Stimulated activated CD4-positive, alpha-beta T cell treated with anti-CD3 and anti-CD28 coated beads, TNF-alpha, amount 100 ng/mL, for 24 hours (primary cell): ENCODE data around the gene PITPNM1.

Experiments used
- DNase-seq, 3 experiments: peaks; one replicate each; pipeline ENCODE4 v3.0.0-alpha.2; 2020; ENCODE audit warnings: low read depth in 3 of 3

PITPNM1 gene

GRCh38 chr11:67503119-67504004, 1.8 kb downstream of the PITPNM1 start:
- no peak for DNase-seq

DNA sequence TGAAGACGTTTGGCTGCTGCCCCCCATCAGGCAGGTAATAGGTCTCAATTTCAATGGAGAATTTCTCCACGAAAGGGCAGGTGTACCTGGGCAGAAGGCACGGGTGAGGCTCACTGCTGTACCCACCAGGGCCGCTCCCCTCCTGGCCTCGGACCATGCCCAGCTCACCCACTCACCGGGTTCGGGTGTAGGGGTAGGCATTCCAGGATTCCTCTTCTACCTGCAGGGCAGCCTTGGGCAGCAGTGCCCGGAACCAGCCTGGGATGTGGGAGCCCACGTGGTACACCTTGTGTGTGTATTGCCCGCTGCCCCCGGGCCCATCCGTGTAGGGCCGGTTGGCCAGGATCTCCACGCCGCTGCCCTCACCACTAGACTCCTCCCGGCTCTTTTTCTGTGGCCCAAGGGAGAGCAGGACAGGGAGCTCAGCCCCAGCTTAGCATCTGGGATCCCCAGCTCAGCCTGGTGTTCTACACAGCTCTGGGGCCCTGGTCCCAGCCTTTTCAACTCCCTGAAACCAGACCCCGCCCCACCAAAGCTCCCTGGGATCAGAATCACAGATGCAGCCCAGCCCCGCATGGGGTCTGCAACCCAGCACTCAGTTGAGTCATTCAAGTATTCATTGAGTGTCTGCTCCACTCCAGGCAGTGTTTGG, 2.7 kb downstream of the PITPNM1 start:
- DNase-seq = no peak

DNA sequence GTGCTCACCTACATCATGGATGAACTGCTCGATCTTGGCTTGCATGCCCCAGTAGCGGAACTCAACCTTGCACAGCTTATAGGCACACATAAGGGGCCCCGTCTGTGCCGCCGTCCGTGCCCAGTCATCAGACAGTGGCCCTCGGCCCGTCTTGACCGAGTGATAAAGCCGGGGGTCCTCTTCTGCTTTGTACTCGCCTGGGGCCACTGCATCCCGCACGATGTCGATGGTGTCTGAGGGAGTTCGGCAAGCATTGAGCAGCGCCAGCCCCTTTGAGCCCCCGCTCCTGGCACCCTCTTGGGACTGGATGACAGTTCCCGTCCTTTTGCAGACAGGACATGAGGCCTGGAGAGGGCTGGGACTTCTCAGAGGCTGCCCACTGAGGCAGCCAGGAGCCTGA, 3.3 kb downstream of the PITPNM1 start:
- DNase-seq = no peak

- no peak for DNase-seq
Observed at GRCh38 chr11:67500831-67501715, 4.1 kb downstream of the PITPNM1 start.

DNA sequence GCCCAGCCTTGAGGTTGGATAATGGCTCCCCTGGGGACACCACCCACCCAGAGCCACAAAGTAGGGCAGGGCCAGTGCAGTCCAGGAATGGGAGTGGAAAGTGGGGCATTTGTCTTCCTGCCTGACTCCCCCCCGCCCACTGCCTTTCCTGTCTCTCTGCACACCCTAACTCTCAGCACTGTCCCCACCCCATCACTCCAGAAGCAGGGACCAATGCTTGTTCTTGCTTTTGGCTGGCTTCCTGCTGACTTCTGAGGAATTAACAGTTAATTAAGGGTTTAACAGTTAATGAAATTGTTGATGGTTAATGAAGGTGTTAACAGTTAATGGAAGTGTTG, 4.7 kb downstream of the PITPNM1 start:
- DNase-seq = no peak

- no peak for DNase-seq
Observed at GRCh38 chr11:67499808-67500483, 5.2 kb downstream of the PITPNM1 start.

GRCh38 chr11:67498544-67498972, 6.6 kb downstream of the PITPNM1 start:
- DNase-seq = no peak

DNA sequence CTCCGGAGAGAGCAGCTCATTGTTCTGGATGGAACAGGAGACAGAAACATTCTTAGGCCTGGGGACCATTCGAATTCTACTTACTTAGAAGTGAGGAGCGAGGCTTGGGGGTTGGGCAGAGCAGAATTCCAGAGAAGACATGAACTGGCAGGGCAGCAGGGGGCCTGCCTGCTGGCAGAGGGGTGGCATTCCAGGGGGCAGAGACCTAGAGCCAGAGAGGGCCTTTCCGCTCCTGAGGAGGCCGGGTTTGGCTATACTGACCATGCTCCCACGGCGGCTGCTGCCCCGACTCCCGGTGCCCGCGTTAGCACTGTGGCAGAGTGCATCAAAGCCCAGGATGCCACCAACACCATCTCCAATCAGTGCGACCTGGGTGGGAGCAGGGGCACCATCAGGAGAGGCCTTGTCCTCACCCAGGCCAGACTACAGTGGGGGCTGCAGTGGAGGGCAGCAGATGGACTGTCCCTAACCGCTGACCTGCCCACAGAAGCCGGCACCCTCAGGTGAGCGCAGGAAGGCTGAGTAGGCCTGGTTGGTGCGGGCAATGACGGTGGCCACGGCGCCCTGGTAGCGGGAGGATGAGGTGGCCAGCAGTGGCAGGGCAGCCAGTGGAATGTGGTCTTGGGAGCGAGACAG, 7.4 kb downstream of the PITPNM1 start:
- no peak for DNase-seq

GRCh38 chr11:67496113-67496512, 9.1 kb downstream of the PITPNM1 start:
- DNase-seq = no peak

GRCh38 chr11:67495234-67496005, 9.7 kb downstream of the PITPNM1 start:
- no peak for DNase-seq

- DNase-seq = no peak
Observed at GRCh38 chr11:67494371-67495233, 10.6 kb downstream of the PITPNM1 start.

- DNase-seq = no peak
Observed at GRCh38 chr11:67493548-67494370, 11.4 kb downstream of the PITPNM1 start.

- DNase-seq = peak in 1 of 3 experiments; percentile 50
Observed at GRCh38 chr11:67492801-67493547, 12.2 kb downstream of the PITPNM1 start.

GRCh38 chr11:67492069-67492727, 13.0 kb downstream of the PITPNM1 start:
- DNase-seq = no peak

GRCh38 chr11:67491276-67492068, 13.7 kb downstream of the PITPNM1 start:
- no peak for DNase-seq

DNA sequence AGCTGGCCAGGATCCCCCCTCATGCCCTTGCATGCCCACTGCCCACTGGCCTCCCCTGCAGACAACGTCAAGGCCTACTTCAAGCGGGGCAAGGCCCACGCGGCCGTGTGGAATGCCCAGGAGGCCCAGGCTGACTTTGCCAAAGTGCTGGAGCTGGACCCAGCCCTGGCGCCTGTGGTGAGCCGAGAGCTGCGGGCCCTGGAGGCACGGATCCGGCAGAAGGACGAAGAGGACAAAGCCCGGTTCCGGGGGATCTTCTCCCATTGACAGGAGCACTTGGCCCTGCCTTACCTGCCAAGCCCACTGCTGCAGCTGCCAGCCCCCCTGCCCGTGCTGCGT, 14.5 kb downstream of the PITPNM1 start:
- no peak for DNase-seq
